DOHH2 (cell line): ENCODE data around the gene TXLNG.

Experiments
- H3F3A ChIP-seq: fragments of 200-600 bp; sonication (generic), shearing (Covaris generic); 2 replicates; pipeline ENCODE4 v1.6.0; 2016; ENCODE audit warnings: antibody characterized with exemption, mild to moderate bottlenecking; ENCODE audit not compliant: control insufficient read depth, insufficient read depth
- H3K27ac ChIP-seq: fragments of 200-600 bp; sonication (generic); 2 replicates; pipeline ENCODE4 v1.5.1; 2014; ENCODE audit warnings: low read depth, mild to moderate bottlenecking, low read length, moderate library complexity
- H3K27me3 ChIP-seq: fragments of 200-600 bp; sonication (generic); 2 replicates; pipeline ENCODE4 v1.6.1; 2014; ENCODE audit warnings: mild to moderate bottlenecking, low read length, mixed read lengths; ENCODE audit not compliant: control insufficient read depth
- H3K36me3 ChIP-seq: fragments of 200-600 bp; sonication (generic); 2 replicates; pipeline ENCODE4 v1.6.1; 2014; ENCODE audit warnings: mild to moderate bottlenecking, low read length, moderate library complexity, mixed read lengths; ENCODE audit not compliant: control insufficient read depth
- H3K4me1 ChIP-seq: fragments of 200-600 bp; sonication (generic); 2 replicates; pipeline ENCODE4 v1.6.1; 2014; ENCODE audit warnings: mild to moderate bottlenecking, low read length, mixed read lengths; ENCODE audit not compliant: control insufficient read depth
- H3K4me2 ChIP-seq: fragments of 200-600 bp; sonication (generic); 2 replicates; pipeline ENCODE4 v1.6.0; 2014; ENCODE audit warnings: mild to moderate bottlenecking, low read length, moderate library complexity
- H3K4me3 ChIP-seq: fragments of 200-600 bp; sonication (generic); 2 replicates; pipeline ENCODE4 v1.5.1; 2014; ENCODE audit warnings: mild to moderate bottlenecking, low read length, mixed read lengths
- H3K79me2 ChIP-seq: fragments of 200-600 bp; sonication (generic); 2 replicates; pipeline ENCODE4 v1.6.1; 2014; ENCODE audit warnings: mild to moderate bottlenecking, low read length, mixed read lengths; ENCODE audit not compliant: control insufficient read depth
- H3K9me2 ChIP-seq: fragments of 200-600 bp; sonication (generic); replicated peaks from 2 replicates; pipeline ENCODE4 v1.6.1; 2014; ENCODE audit warnings: mild to moderate bottlenecking, low read length, mixed read lengths; ENCODE audit not compliant: control insufficient read depth
- H3K9me3 ChIP-seq: fragments of 200-600 bp; sonication (generic); 2 replicates; pipeline ENCODE4 v1.6.1; 2014; ENCODE audit warnings: antibody characterized with exemption, low read length, mixed read lengths; ENCODE audit not compliant: control insufficient read depth, insufficient read depth
- H4K20me1 ChIP-seq: fragments of 200-600 bp; sonication (generic); 2 replicates; pipeline ENCODE4 v1.6.0; 2014; ENCODE audit warnings: low read depth, mild to moderate bottlenecking, antibody characterized with exemption, low read length, moderate library complexity; ENCODE audit not compliant: control insufficient read depth, insufficient read depth
- EZH2phosphoT487 ChIP-seq: fragments of 200-600 bp; sonication (generic); IDR thresholded peaks from 2 replicates; pipeline ENCODE4 v1.6.1; 2017; ENCODE audit warnings: borderline replicate concordance, mild to moderate bottlenecking, antibody characterized with exemption, low read length, moderate library complexity, mixed read lengths
- TF ChIP-seq, protein P1 (sequence below): fragments of 200-600 bp; sonication (generic); IDR thresholded peaks from one replicate; pipeline ENCODE4 v1.5.1; 2014; ENCODE audit warnings: antibody characterized with exemption, mild to moderate bottlenecking, low read depth, low read length; ENCODE audit not compliant: poor library complexity, severe bottlenecking

TXLNG gene

GRCh38 chrX:16796298-16796697, 10.0 kb downstream of the TXLNG start:
- TF ChIP-seq, protein P1, sequence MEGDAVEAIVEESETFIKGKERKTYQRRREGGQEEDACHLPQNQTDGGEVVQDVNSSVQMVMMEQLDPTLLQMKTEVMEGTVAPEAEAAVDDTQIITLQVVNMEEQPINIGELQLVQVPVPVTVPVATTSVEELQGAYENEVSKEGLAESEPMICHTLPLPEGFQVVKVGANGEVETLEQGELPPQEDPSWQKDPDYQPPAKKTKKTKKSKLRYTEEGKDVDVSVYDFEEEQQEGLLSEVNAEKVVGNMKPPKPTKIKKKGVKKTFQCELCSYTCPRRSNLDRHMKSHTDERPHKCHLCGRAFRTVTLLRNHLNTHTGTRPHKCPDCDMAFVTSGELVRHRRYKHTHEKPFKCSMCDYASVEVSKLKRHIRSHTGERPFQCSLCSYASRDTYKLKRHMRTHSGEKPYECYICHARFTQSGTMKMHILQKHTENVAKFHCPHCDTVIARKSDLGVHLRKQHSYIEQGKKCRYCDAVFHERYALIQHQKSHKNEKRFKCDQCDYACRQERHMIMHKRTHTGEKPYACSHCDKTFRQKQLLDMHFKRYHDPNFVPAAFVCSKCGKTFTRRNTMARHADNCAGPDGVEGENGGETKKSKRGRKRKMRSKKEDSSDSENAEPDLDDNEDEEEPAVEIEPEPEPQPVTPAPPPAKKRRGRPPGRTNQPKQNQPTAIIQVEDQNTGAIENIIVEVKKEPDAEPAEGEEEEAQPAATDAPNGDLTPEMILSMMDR: no peak
- no peak for TF ChIP-seq EZH2phosphoT487
- H3K4me2 ChIP-seq: no peak overlapping the region
- no peaks in the 10 kb centered on the region for H3K9me2 ChIP-seq
- no peak overlapping the region for H3K27ac ChIP-seq
- no peak overlapping the region for H3K4me3 ChIP-seq
- H3K4me1 ChIP-seq: no peaks in the 10 kb centered on the region
- H3K79me2 ChIP-seq: peaks cover 92% of the 10 kb centered on the region
- no peaks in the 10 kb centered on the region for H3K9me3 ChIP-seq
- no peaks in the 10 kb centered on the region for H3K27me3 ChIP-seq
- peaks cover 45% of the 10 kb centered on the region for H3K36me3 ChIP-seq
- no peaks in the 10 kb centered on the region for H4K20me1 ChIP-seq
- H3F3A ChIP-seq: no peaks in the 10 kb centered on the region

- no peak overlapping the region for H3K4me2 ChIP-seq
- H3K27me3 ChIP-seq: no peaks in the 10 kb centered on the region
- H4K20me1 ChIP-seq: no peaks in the 10 kb centered on the region
- H3K36me3 ChIP-seq: peaks cover 37% of the 10 kb centered on the region
- peaks cover 89% of the 10 kb centered on the region for H3K79me2 ChIP-seq
- H3K27ac ChIP-seq: no peak overlapping the region
- no peak overlapping the region for H3K4me3 ChIP-seq
- no peaks in the 10 kb centered on the region for H3K9me3 ChIP-seq
- no peaks in the 10 kb centered on the region for H3F3A ChIP-seq
- no peak for TF ChIP-seq EZH2phosphoT487
- TF ChIP-seq, protein P1: no peak
- H3K9me2 ChIP-seq: no peaks in the 10 kb centered on the region
- no peaks in the 10 kb centered on the region for H3K4me1 ChIP-seq
Observed at GRCh38 chrX:16797358-16797757, 11.1 kb downstream of the TXLNG start.

GRCh38 chrX:16797841-16798240, 11.6 kb downstream of the TXLNG start:
- Histone ChIP-seq H3K9me3 (no peaks in the 10 kb centered on the region), H3F3A (no peaks in the 10 kb centered on the region), H3K4me1 (0 out of 2 replicates have a peak, but pooled peaks cover 1% of the 10 kb centered on the region), H3K27ac (no peak overlapping the region), H3K4me2 (no peak overlapping the region), H3K9me2 (no peaks in the 10 kb centered on the region), H4K20me1 (no peaks in the 10 kb centered on the region), H3K79me2 (peaks cover 92% of the 10 kb centered on the region), H3K36me3 (peaks cover 37% of the 10 kb centered on the region), H3K4me3 (no peak overlapping the region), H3K27me3 (no peaks in the 10 kb centered on the region)
- no peak for TF ChIP-seq EZH2phosphoT487
- TF ChIP-seq, protein P1: no peak
